AG09309 (cell line): ENCODE results near the gene DNAJB8.

Source experiments
- DNase-seq: peaks from one replicate; pipeline ENCODE4 v3.0.0-alpha.2; 2010; ENCODE audit warnings: low read depth
- H3K4me3 ChIP-seq: 2 replicates; pipeline ENCODE4 v1.5.1; 2011; ENCODE audit warnings: mild to moderate bottlenecking, low read depth, low read length, moderate library complexity; ENCODE audit not compliant: control insufficient read depth
- TF ChIP-seq, protein P1 (sequence below): IDR thresholded peaks from 2 replicates; pipeline ENCODE4 v1.5.1; 2011; ENCODE audit warnings: mild to moderate bottlenecking, low read depth, low read length, inconsistent platforms; ENCODE audit not compliant: insufficient read depth, control insufficient read depth; ENCODE audit errors: missing control alignments

The DNAJB8 gene

GRCh38 chr3:128462341-128462910, 4.3 kb downstream of the DNAJB8 start:
- TF ChIP-seq, protein P1, sequence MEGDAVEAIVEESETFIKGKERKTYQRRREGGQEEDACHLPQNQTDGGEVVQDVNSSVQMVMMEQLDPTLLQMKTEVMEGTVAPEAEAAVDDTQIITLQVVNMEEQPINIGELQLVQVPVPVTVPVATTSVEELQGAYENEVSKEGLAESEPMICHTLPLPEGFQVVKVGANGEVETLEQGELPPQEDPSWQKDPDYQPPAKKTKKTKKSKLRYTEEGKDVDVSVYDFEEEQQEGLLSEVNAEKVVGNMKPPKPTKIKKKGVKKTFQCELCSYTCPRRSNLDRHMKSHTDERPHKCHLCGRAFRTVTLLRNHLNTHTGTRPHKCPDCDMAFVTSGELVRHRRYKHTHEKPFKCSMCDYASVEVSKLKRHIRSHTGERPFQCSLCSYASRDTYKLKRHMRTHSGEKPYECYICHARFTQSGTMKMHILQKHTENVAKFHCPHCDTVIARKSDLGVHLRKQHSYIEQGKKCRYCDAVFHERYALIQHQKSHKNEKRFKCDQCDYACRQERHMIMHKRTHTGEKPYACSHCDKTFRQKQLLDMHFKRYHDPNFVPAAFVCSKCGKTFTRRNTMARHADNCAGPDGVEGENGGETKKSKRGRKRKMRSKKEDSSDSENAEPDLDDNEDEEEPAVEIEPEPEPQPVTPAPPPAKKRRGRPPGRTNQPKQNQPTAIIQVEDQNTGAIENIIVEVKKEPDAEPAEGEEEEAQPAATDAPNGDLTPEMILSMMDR = no peak
- no peak for DNase-seq
- H3K4me3 ChIP-seq = no peak overlapping the region

- no peak for DNase-seq
- TF ChIP-seq, protein P1 = no peak
These were observed 5.0 kb downstream of the DNAJB8 start for GRCh38 chr3:128461731-128462130.

GRCh38 chr3:128459461-128459820, 7.2 kb downstream of the DNAJB8 start:
- DNase-seq = no peak
- TF ChIP-seq, protein P1 = no peak
- H3K4me3 ChIP-seq = no peak overlapping the region

More at GRCh38 chr3:128461731-128462130, 5.0 kb downstream of the DNAJB8 start:
- H3K4me3 ChIP-seq = no peak overlapping the region

GRCh38 chr3:128458746-128459460, 7.8 kb downstream of the DNAJB8 start:
- TF ChIP-seq, protein P1 = no peak
- DNase-seq = no peak
- no peak overlapping the region for H3K4me3 ChIP-seq

GRCh38 chr3:128457937-128458336, 8.8 kb downstream of the DNAJB8 start:
- DNase-seq = no peak
- TF ChIP-seq, protein P1 = no peak

DNA sequence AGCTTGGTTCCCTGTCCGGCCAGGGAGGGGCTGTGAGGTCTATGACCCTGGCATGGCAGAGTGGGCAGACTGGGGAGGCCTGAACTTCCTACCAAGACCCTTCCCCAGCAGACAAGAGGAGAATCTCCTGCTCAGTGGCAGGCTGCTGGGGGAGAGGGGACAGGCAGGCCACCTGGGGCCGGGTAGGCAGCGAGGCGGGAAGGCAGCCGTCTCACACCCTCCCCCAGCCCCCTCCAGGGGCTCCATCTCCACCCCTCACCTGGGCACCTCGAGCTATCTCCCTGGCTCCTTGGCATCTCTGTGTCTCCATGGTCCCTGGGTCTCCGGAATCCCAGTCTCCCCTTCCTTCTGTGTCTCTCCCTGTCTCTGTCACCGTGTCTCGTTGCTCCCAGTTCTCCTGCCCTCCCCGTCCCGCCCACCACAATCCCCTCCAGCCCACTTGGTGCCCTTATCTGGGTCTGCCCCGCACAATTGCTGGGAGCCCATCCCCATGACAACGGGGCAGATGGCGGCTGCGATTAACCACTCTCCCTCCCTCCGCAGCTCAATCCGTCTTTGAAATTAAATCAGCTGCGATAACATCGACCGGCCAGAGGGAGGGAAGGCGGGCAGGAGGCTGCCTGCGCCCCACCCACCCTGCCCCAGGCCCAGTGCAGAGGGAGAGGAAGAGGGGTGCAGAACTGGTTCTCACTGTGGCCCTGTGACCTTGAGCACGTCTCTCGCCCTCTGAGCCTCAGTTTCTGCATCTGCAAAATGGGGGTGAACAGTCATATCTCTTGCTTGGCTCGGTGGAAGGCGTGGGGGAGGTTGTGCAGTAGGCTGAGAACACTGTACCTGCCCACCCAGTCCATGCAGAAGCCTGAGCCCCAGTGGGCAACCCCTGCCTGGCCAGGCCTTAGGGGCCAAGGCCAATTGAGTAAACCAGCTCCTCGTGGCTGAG, 9.6 kb downstream of the DNAJB8 start:
- TF ChIP-seq, protein P1 = no peak
- DNase-seq = no peak
- H3K4me3 ChIP-seq = no peak overlapping the region

More at GRCh38 chr3:128457937-128458336, 8.8 kb downstream of the DNAJB8 start:
- no peak overlapping the region for H3K4me3 ChIP-seq
